ENCODE measurements around the gene DIO3. TPM values are rescaled to one million over a fixed set of nuclear protein-coding genes. Genes with fewer than 3 reads are reported as not detected.

Gene DIO3
- total RNA-seq, 1 experiment from 2014 or later: not detected

DNA sequence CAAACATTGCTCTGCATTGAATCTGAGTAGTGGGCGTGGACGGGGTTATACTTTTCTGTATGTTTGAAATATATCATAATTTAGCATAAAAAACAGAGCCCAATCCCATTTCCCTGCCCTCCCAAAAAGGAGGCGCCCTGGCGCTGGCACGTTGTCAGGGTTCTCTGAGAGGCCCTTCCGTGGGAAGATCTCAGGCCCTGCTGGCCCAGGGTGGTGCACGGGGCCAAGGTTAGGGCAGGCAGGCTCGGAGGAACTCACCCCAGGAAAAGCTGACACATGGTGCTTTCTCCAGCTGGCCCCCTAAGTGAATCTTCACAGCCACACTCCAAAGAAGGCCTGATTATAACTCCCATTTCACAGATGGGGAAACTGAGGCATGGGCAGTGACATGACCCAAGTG is 17.2 kb downstream of the DIO3 start:
- Histone ChIP-seq H2BK120ac (ENCODE audit: low read depth, low read length, poor library complexity, severe bottlenecking) (no peak overlapping the region), H3K4ac (ENCODE audit: low read depth, low read length) (no peak overlapping the region), H3K9ac (ENCODE audit: extremely low read depth, insufficient read length, low read length) (no peak overlapping the region), H3K23me2 (ENCODE audit: insufficient read length, low read depth, low read length, poor library complexity, severe bottlenecking) (no peaks in the 10 kb centered on the region), H4K5ac (ENCODE audit: insufficient read length, low read depth, low read length) (no peak overlapping the region), H3K79me2 (ENCODE audit: insufficient read depth, low read length) (no peaks in the 10 kb centered on the region), H3K23ac (ENCODE audit: insufficient read length, low read depth, low read length) (no peak overlapping the region), H4K8ac (replicated peaks; ENCODE audit: insufficient read length, low read depth, low read length) (no peak overlapping the region), H4K91ac (ENCODE audit: insufficient read length, low read depth, low read length) (no peak overlapping the region), H2BK5ac (ENCODE audit: insufficient read length, low read length) (no peak overlapping the region), H3K4me2 (ENCODE audit: insufficient read depth, insufficient read length, low read length) (no peak overlapping the region), H3K27ac (ENCODE audit: insufficient read length, low read depth, low read length) (no peak overlapping the region), H3K56ac (ENCODE audit: insufficient read length, low read depth, low read length) (no peak overlapping the region), H2AK5ac (ENCODE audit: insufficient read length, low read length) (no peak overlapping the region), H2BK15ac (ENCODE audit: low read depth, low read length) (no peak overlapping the region), H3K18ac (ENCODE audit: insufficient read length, low read depth, low read length) (no peak overlapping the region), H2BK20ac (ENCODE audit: low read depth, low read length, poor library complexity, severe bottlenecking) (no peak overlapping the region), H4K20me1 (ENCODE audit: control insufficient read depth, insufficient read depth, insufficient read length) (peaks cover 3% of the 10 kb centered on the region), H3K27me3 (ENCODE audit: insufficient read depth, low read length) (no peaks in the 10 kb centered on the region; the same call in 1 of the 2 replicates), H3K79me1 (ENCODE audit: insufficient read depth, low read depth, low read length, poor library complexity, severe bottlenecking) (no peaks in the 10 kb centered on the region), H2AFZ (ENCODE audit: low read length) (no peak overlapping the region), H3K9me3 (ENCODE audit: control insufficient read depth, low read depth, low read length) (no peaks in the 10 kb centered on the region), H2BK12ac (ENCODE audit: insufficient read length, low read depth, low read length) (no peak overlapping the region), H3K4me1 (ENCODE audit: insufficient read depth, low read length) (no peaks in the 10 kb centered on the region), H3K14ac (ENCODE audit: insufficient read depth, low read length) (no peak overlapping the region), H3T11ph (ENCODE audit: low read length) (no peak overlapping the region)
- H3K4me1 Mint-ChIP-seq: no peaks in the 10 kb centered on the region
- no CpG with 5 or more reads among the region's 8 CpGs for WGBS (ENCODE audit: extremely low coverage, insufficient read length, low lambda C conversion rate)
- TF ChIP-seq, protein P1, sequence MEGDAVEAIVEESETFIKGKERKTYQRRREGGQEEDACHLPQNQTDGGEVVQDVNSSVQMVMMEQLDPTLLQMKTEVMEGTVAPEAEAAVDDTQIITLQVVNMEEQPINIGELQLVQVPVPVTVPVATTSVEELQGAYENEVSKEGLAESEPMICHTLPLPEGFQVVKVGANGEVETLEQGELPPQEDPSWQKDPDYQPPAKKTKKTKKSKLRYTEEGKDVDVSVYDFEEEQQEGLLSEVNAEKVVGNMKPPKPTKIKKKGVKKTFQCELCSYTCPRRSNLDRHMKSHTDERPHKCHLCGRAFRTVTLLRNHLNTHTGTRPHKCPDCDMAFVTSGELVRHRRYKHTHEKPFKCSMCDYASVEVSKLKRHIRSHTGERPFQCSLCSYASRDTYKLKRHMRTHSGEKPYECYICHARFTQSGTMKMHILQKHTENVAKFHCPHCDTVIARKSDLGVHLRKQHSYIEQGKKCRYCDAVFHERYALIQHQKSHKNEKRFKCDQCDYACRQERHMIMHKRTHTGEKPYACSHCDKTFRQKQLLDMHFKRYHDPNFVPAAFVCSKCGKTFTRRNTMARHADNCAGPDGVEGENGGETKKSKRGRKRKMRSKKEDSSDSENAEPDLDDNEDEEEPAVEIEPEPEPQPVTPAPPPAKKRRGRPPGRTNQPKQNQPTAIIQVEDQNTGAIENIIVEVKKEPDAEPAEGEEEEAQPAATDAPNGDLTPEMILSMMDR (conservative IDR thresholded peaks at IDR 0.05): no peak
- H3K4me3 Mint-ChIP-seq: no peak overlapping the region
- H3K27ac Mint-ChIP-seq: no peak overlapping the region
- peaks cover 0 to 2% of the 10 kb centered on the region in 2 experiments; a peak in 3 of 5 replicates for H3K9me3 Mint-ChIP-seq
- DNase-seq: no peak
- H3K27me3 Mint-ChIP-seq (ENCODE audit: low read depth): peaks cover 35% of the 10 kb centered on the region
- H3K36me3 Mint-ChIP-seq (ENCODE audit: insufficient read depth in 1 of 3, low read depth in 3 of 3): no peaks in the 10 kb centered on the region

Measured in H9 (cell line).